ENCODE measurements around the gene CENATAC. TPM values are rescaled to one million over a fixed set of nuclear protein-coding genes. Genes with fewer than 3 reads are reported as not detected.

The CENATAC gene
- total and polyA plus RNA-seq, 9 of the 15 experiments (the other 6 are each of a cell fraction or from before 2014, with no cell fraction given): 2.4 to 25.5 (median 13.7) TPM

- TF ChIP-seq DDX20 (tag; IDR thresholded peaks at IDR 0.05; ENCODE audit: low read depth): no peak
- TF ChIP-seq ZBTB8A (IDR thresholded peaks at IDR 0.05; ENCODE audit: partially characterized antibody): no peak
- TF ChIP-seq HDAC1 (IDR thresholded peaks at IDR 0.05): no peak
- peak; percentile 66 for TF ChIP-seq PRPF4 (IDR thresholded peaks at IDR 0.05; ENCODE audit: insufficient read depth, low read depth, low read length, poor library complexity, severe bottlenecking)
Observed at GRCh38 chr11:119056421-119056999, 58.6 kb downstream of the CENATAC start (continued).

GRCh38 chr11:119057000-119057769 is 59.2 kb downstream of the CENATAC start, which contains the start of gene HYOU1:
TSS of gene HYOU1 (minus strand) at chr11:119057205. CDS start at chr11:119056160, 1,045 bp downstream.
- FAIRE-seq: peak; percentile 85
- ChIA-PET POLR2A (interaction anchor here (0.6 to 8.8 kb wide), 21 partner anchors 9 to 218 kb away, joined by 3 to 132 read pairs (median 3); partner anchors contain the start of genes HMBS and VPS11), CTCF (ENCODE audit: low intra/inter-chr PET ratio) (no interaction called here)
- ATAC-seq: peak; percentile 93
- no peaks in the 10 kb centered on the region for H3K9me3 ChIP-seq (replicated peaks; ENCODE audit: control insufficient read depth, insufficient read depth, low read depth, low read length)
- in situ Hi-C loops (cut with MboI): no loop called here
- H3K79me2 ChIP-seq (ENCODE audit: control insufficient read depth, insufficient read depth, low read length): peaks cover 48% of the 10 kb centered on the region
- peak within 1 kb of the TSS; percentile 95 for H3K27ac ChIP-seq (ENCODE audit: extremely low read depth, low read depth, low read length)
- peak within 1 kb of the TSS; percentile 82 for H2AFZ ChIP-seq (ENCODE audit: low read depth, low read length)
- peak within 1 kb of the TSS; percentile 91 for H3K4me2 ChIP-seq (ENCODE audit: insufficient read depth, low read length)
- BruUV-seq (replicated peaks): no TSS peak
- H3K27me3 ChIP-seq (ENCODE audit: control insufficient read depth in 2 of 2, insufficient read depth in 2 of 2, low read length in 2 of 2): no peaks in the 10 kb centered on the region
- H3K36me3 ChIP-seq (ENCODE audit: control insufficient read depth, insufficient read depth, low read length): peaks cover 44% of the 10 kb centered on the region
- intact Hi-C loops (cut with micrococcal nuclease): loop anchor here (2.0 kb wide), 2 partner anchors 38 kb away; partner anchors contain the start of genes RPS25 and TRAPPC4
- DNase-seq (ENCODE audit: extremely low read depth in 1 of 4, low spot score in 3 of 4): peak; percentile 94 to 99 (median 96)
- H3K4me3 ChIP-seq: peak within 1 kb of the TSS; percentile 98
- no peaks in the 10 kb centered on the region for H4K20me1 ChIP-seq (replicated peaks; ENCODE audit: control insufficient read depth, insufficient read depth, low read length)
- H3K4me1 ChIP-seq (replicated peaks in 1 of 2; ENCODE audit: control insufficient read depth in 2 of 2, insufficient read depth in 2 of 2, low read length in 2 of 2): peaks cover 18 to 21% of the 10 kb centered on the region in 2 experiments; a peak in 3 of 5 replicates
- under 1% methylated on average over 29 of the region's 79 CpGs for WGBS (ENCODE audit: insufficient coverage, low coverage, missing lambda C conversion rate)
- peak within 1 kb of the TSS; percentile 94 to 97 for H3K9ac ChIP-seq (ENCODE audit: insufficient read depth in 1 of 2, low read depth in 2 of 2, low read length in 2 of 2)
- no peaks in the 10 kb centered on the region for H3K9me1 ChIP-seq (ENCODE audit: control insufficient read depth, insufficient read depth, low read length)
- TF ChIP-seq CLOCK (CRISPR knock-in tag; IDR thresholded peaks at IDR 0.05; ENCODE audit: borderline replicate concordance) (no peak), SMARCE1 (IDR thresholded peaks at IDR 0.05) (peak; percentile 29; the same call in 1 of the 2 replicates), HDGF (IDR thresholded peaks at IDR 0.05) (no peak), ARID4B (CRISPR knock-in tag; IDR thresholded peaks at IDR 0.05) (peak; percentile 14; the same call in 1 of the 2 replicates), RAD21 (CRISPR knock-in tag; conservative IDR thresholded peaks at IDR 0.05 in 1 of 2, IDR thresholded peaks at IDR 0.05 in 1 of 2) (peak; percentile 13 to 27; a peak in 2 of 4 replicates), NBN (IDR thresholded peaks at IDR 0.05; ENCODE audit: low read depth) (peak; percentile 78), KAT2B (IDR thresholded peaks at IDR 0.05; ENCODE audit: low read depth, low read length) (no peak)
